Ecto neural progenitor cell (in vitro differentiated cells): ENCODE measurements around the gene PHLDB3.
"Not testable (repeated sequence)": the region's sequence is repeated elsewhere in the genome, so short reads cannot be mapped to it uniquely, and the experiment has no call there.

ENCODE experiments used
- DNase-seq: peaks from one replicate; pipeline ENCODE4 v3.0.0-alpha.2; 2018; ENCODE audit warnings: low spot score

Gene PHLDB3

DNA sequence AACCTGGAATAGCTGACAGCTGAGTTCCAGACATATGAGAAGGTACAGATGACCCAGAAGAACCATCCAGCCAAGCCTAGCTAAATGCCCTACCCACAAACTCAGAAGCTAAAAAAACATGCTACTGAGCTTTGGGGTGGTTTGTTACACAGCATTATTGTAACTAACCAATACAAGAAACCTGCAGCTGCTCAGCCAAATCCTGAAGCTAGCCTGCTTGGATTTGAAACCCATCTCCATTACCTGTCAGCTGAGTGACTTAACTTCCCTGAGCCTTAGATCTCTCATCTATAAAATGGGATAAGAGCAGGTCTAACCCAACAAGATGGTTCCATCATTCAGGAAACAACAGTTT lies 64.9 kb downstream of the PHLDB3 start:
- DNase-seq = no peak

DNA sequence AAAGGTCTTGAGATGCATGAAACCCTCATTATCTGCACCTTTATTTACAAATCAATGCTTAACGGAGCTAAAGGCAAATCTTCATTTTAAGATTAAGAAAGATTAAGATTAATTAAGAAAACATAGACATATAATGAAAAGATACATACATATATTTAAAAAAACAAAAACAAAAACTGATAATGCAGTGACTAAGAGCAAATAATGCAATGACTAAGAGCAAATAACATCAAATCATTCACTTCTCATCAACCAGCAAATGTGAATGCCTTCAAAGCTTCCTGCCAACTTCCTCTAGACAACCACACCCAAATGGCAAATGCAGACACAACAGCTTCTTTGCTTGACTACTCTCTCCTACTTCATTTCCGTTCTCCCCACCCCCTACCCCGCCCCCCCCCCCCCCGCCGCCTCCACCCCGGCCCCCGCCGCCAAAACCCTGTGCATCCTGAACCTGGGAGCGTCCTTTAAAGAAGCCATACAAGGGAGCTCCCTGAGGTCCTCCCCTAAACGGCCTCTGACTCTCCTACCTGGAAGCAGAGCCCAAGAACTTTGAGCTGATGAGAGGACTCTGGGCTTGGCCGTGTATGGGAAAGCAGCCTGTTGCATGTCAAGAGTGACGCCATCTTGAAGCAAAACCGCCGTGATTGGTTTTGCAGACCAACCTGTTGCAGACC lies 65.4 kb downstream of the PHLDB3 start:
- DNase-seq = no peak

DNA sequence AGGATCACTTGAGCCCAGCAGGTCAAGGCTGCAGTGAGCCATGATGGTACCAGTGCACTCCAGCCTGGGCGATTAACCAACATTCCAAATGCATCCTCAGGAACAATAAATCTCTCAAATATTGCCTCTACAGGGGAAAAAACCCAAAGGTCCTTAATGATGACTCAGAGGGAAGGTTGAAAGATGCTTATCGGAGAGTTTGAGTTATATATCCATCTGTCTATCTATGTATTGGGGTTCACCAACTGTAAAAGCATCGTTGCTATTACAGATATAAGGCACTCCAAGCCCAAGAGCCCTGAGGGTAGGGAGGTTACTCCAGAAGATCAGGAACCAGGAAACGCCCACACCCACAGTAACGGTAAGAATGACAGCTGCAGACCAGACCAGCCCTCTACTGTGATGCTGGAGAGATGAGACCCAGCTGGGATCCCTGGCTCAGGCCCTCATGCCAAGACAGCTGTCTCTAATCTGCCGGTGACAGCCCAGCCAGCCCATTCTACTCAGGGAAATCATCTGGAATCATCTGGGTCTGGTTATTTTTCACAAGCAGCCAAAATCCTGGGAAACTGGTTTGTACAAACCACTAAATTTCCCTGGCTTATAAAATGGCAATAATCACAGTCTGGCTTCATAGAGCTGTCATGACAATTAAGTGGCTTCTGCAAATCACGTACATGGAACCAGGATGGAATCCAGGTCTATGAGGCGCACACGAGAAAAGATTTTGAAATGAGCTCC lies 66.1 kb downstream of the PHLDB3 start:
- DNase-seq = no peak

DNA sequence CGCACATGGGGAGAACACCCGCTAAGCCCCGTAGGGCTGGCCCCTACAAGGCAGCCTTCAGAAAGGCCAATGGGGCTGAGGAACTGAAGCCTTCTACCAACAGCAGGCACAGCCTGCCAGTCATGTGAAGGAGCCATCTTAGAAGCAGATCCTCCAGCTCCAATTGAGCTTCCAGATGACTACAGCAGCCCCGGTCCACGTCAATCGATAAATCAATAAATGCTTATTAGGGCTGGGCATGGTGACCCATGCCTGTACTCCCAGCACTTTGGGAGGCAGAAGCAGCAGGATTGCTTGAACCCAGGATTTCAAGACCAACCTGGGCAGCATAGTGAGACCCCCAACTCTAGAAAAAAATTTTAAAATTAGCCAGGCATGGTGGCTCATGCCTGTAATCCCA lies 66.8 kb downstream of the PHLDB3 start:
- no peak for DNase-seq

DNA sequence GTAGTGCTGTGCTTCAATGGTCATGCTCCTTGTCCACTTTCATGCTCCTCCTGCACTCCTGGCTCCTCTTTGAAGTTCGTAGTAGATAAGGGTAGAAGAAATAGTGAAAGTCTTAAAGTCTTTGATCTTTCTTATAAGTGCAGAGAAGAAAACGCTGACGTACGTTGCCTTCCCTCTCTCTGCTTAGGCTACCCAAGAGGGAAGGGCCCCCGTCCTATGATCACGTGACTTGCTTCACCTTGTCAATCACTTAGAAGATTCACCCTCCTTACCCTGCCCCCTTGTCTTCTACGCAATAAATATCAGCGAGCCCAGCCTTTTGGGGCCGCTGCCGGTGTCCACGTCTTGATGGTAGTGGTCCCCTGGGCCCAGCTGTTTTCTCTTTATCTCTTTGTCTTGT lies 67.3 kb downstream of the PHLDB3 start:
- not testable (repeated sequence) for DNase-seq

DNA sequence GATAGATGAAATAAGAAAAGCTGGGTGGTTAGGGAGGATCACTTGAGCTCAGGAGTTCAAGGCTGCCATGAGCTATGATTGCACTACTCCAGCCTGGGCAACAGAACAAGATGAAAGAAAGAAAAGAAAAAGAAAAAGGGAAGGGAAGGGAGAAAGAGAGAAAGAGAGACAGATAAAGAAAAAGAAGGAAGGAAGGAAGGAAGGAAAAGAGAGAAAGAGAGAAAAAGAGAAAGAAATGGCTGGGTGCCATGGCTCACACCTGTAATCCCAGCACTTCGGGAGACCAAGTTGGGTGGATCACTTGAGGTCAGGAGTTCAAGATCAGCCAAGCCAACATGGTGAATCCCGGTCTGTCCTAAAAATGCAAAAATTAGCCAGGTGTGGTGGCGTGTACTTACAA lies 68.8 kb downstream of the PHLDB3 start:
- no peak for DNase-seq

DNA sequence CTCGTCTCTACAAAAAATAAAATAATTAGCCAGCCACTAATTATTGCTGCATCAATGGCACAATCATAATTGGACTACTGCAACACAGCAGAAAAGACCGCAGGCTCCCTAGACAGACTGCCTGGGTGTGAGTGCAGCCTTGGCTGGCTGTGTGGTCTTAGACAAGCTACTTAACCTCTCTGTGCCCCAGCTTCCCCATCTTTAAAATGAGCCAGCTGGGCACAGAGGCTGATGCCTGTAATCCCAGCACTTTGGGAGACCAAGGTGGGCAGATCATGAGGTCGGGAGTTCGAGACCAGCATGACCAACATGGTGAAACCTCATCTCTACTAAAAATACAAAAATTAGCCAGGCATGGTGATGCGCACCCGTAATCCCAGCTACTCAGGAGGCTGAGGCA lies 70.9 kb downstream of the PHLDB3 start:
- DNase-seq = no peak

DNA sequence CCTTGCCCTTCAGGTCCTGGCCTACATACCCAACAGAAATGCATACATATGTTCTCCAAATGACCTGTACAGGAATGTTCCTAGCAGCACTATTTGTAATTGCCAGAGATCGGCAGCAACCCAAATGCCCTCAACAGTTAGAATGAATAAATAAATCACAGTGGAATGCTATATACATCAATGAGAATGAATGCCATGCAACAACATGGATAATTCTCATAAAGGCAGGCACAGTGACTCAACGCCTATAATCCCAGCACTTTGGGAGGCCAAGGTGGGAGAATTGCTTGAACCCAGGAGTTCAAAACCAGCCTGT lies 71.2 kb downstream of the PHLDB3 start:
- DNase-seq = no peak

DNA sequence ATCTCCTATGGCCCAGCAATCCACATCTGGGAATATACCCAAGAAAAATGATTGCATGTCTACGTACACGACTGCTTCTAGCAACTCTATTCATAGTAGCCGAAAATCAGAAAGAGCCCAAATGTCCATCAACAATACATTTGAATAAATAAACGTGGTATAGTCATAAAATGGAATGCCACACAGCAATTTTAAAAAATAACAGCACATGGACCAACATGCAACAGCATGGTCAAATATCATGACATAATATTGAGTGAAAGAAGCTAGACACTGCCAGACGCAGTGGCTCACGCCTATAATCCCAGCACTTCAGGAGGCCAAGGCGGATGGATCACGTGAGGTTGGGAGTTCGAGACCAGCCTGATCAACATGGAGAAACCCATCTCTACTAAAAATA lies 73.6 kb downstream of the PHLDB3 start:
- DNase-seq = no peak

DNA sequence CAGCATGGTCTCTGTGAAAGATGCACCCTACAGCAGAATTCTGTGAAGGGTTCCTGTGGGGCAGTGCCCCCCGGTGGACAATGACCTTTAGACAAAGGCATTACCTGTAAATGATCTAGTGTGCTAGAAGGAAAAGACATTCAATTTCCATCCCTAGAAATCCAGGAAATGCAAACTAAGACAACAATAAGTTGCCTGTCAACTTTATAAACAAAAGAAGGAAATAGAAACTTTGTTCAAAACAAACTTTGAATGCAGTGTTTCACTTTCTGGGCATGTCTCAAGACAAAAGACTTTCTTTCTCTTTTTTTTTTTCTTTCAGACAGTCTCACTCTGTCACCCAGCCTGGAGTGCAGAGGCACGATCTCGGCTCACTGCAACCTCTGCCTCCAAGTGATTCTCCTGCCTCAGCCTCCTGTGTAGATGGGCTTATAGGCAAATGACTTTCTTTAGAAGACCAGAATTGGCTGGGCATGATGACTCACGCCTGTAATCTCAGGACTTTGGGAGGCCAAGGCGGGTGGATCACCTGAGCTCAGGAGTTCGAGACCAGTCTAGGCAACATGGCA lies 74.3 kb downstream of the PHLDB3 start:
- no peak for DNase-seq

DNA sequence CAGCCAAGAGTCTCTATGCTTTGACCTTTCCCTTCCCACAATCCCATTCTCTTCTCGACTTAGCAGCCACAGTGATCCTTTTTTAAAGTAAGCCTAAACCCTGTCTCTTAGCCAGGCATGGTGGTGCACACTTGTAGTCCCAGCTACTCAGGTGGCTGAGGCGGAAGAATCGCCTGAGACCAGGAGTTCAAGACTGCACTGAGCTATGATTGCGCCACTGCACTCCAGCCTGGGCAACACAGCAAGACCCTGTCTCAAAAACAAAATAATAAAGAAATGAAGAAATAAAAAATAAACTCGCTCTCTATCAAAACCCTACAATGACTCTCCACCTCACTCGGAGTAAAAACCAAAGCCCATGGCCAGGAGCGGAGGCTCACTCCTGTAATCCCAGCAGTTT lies 75.2 kb downstream of the PHLDB3 start:
- no peak for DNase-seq

DNA sequence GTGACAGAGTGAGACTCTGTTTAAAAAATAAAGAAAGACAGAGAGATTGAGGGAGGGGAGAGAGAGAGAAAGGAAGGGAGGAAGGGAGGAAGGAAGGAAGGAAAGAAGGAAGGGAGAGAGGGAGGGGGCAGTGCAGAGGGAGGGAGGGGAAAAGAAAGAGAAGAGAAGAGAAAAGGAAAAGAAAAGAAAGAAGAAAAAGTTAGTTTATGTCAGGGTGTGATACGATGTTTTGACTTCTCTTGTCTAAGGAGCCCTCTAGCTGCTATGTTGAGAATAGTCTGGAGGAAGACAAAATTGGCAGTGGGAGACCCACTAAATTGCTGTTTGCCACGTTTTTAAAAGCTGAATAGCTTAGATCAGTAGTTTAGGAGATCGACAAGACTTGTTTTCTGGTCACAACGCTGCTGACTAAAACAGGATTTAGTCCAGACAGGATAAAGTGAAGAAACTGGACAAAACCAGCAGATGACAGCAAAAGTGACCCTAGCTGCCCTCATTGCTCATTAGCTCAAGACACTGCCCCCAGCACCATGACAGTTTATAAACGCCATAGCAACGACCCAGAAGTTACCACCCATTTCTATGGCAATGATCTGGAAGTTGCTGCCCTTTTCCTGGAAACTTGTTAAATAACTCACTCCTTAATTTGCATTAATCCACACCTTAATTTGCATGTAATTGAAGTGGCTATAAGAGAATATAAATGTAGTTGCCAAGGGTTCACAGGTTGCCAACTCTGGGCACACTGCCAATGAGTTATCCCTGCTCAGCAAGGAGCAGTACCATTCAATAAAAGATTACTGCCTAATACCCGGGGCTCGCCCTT lies 78.8 kb downstream of the PHLDB3 start:
- no peak for DNase-seq
